BLaER1 treated with 17β-estradiol and CSF1 and Interleukin-3, amounts not matched to agents 10 nM and 100 nM (cell line): ENCODE results near the gene PXT1.

Source experiments
- H3K27ac ChIP-seq, 11 experiments: shearing (Covaris generic); formaldehyde crosslinking; 2 replicates each; pipeline ENCODE4 v1.8.1; 2022
- H3K27me3 ChIP-seq, 11 experiments: shearing (Covaris generic); formaldehyde crosslinking; 2 replicates each; pipeline ENCODE4 v1.8.1; 2022
- H3K36me3 ChIP-seq, 11 experiments: shearing (Covaris generic); formaldehyde crosslinking; 2 replicates each; pipeline ENCODE4 v1.8.1; 2022
- H3K4me1 ChIP-seq, 10 experiments: shearing (Covaris generic); formaldehyde crosslinking; 2 replicates each; pipeline ENCODE4 v1.8.1; 2022
- H3K4me2 ChIP-seq, 11 experiments: shearing (Covaris generic); formaldehyde crosslinking; 2 replicates each; pipeline ENCODE4 v1.8.1; 2022
- H3K4me3 ChIP-seq, 10 experiments: shearing (Covaris generic); formaldehyde crosslinking; 2 replicates each; pipeline ENCODE4 v1.8.1; 2022
- H3K9ac ChIP-seq, 11 experiments: shearing (Covaris generic); formaldehyde crosslinking; 2 replicates each; pipeline ENCODE4 v1.8.1; 2022
- H3K9me3 ChIP-seq, 11 experiments: shearing (Covaris generic); formaldehyde crosslinking; replicated peaks in 1 of 11; 2 replicates each; pipeline ENCODE4 v1.8.1; 2022
- H4K20me1 ChIP-seq, 11 experiments: shearing (Covaris generic); formaldehyde crosslinking; 2 replicates each; pipeline ENCODE4 v1.8.1; 2022
- Cebpa-rat ChIP-seq, 11 experiments: shearing (Covaris generic); IDR thresholded peaks; 2 replicates each; pipeline ENCODE4 v1.8.1; 2022

The PXT1 gene

GRCh38 chr6:36374194-36374593, 68.5 kb downstream of the PXT1 start:
- no peaks in the 10 kb centered on the region for H3K27me3 ChIP-seq
- H4K20me1 ChIP-seq, result no peaks in the 10 kb centered on the region
- H3K4me1 ChIP-seq, result peaks cover 0 to 15% (median 9%) of the 10 kb centered on the region in 10 experiments; a peak in 14 of 20 replicates
- no peak for TF ChIP-seq Cebpa-rat (IDR thresholded peaks at IDR 0.05)
- H3K9ac ChIP-seq, result no peak overlapping the region
- no peak overlapping the region for H3K4me3 ChIP-seq
- H3K36me3 ChIP-seq, result no peaks in the 10 kb centered on the region
- H3K27ac ChIP-seq, result no peak overlapping the region
- no peaks in the 10 kb centered on the region for H3K9me3 ChIP-seq
- H3K4me2 ChIP-seq, result no peak overlapping the region

GRCh38 chr6:36373368-36374019, 69.2 kb downstream of the PXT1 start:
- peaks cover 0 to 21% (median 12%) of the 10 kb centered on the region in 10 experiments; a peak in 14 of 20 replicates for H3K4me1 ChIP-seq
- no peak for TF ChIP-seq Cebpa-rat (IDR thresholded peaks at IDR 0.05)
- no peak overlapping the region for H3K9ac ChIP-seq
- H3K9me3 ChIP-seq, result no peaks in the 10 kb centered on the region
- no peak overlapping the region for H3K4me3 ChIP-seq
- H4K20me1 ChIP-seq, result no peaks in the 10 kb centered on the region
- no peak overlapping the region for H3K27ac ChIP-seq
- no peaks in the 10 kb centered on the region for H3K36me3 ChIP-seq
- H3K27me3 ChIP-seq, result no peaks in the 10 kb centered on the region
- H3K4me2 ChIP-seq, result no peak overlapping the region

DNA sequence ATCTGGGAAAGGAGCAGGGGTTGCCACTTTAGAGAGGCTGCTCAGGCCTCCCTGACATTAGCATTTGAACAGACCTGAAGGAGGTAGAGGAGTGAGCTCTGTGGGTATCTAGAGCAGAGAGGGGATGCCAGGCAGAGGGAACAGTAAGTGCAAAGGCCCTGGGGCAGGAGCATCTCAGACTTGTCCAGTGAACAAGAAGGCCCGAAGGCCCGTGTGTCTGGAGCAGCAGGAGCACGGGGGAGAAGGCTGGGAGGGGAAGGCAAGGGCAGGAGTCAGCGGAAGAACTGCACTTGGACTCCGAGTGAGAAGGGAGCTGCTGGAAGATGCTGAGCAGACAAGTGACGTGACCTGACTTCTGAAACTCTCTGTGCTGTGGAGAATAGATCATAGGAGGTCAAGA, 70.6 kb downstream of the PXT1 start:
- Histone ChIP-seq H3K4me3 (no peak overlapping the region), H3K27ac (no peak overlapping the region), H3K9me3 (no peaks in the 10 kb centered on the region), H4K20me1 (no peaks in the 10 kb centered on the region), H3K27me3 (no peaks in the 10 kb centered on the region), H3K36me3 (no peaks in the 10 kb centered on the region), H3K4me2 (no peak overlapping the region), H3K4me1 (peaks cover 6 to 30% (median 15%) of the 10 kb centered on the region in 10 experiments), H3K9ac (no peak overlapping the region)
- no peak for TF ChIP-seq Cebpa-rat (IDR thresholded peaks at IDR 0.05)

- no peak for TF ChIP-seq Cebpa-rat (IDR thresholded peaks at IDR 0.05)
- H3K9ac ChIP-seq, result no peak overlapping the region
- H3K9me3 ChIP-seq, result no peaks in the 10 kb centered on the region
- H4K20me1 ChIP-seq, result no peaks in the 10 kb centered on the region
- H3K4me3 ChIP-seq, result no peak overlapping the region
- H3K4me2 ChIP-seq, result no peak overlapping the region
- H3K36me3 ChIP-seq, result no peaks in the 10 kb centered on the region
- no peak overlapping the region for H3K27ac ChIP-seq
- H3K27me3 ChIP-seq, result no peaks in the 10 kb centered on the region
- peaks cover 11 to 33% (median 21%) of the 10 kb centered on the region in 10 experiments for H3K4me1 ChIP-seq
Observed at GRCh38 chr6:36371211-36371610, 71.4 kb downstream of the PXT1 start.

DNA sequence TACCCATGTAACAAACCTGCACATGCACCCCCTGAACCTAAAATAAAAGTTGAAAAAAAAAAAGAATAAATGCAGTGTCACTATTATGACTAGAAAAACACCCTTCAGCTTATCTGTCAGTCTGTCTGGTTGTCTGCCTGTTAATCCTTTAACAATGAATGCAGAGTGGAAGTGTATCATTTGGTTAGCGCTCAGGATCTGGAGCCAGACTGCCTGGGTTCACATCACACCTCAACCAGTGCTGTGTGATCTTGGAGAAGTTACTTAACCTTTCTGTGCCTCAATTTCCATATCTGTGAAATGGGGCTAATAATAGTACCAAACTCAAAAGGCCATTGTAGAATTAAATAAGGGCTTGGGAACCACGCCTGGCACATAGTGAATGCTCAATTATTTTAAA, 72.0 kb downstream of the PXT1 start:
- H3K4me3 ChIP-seq, result no peak overlapping the region
- H3K9me3 ChIP-seq, result no peaks in the 10 kb centered on the region
- H3K4me1 ChIP-seq, result peaks cover 11 to 31% (median 21%) of the 10 kb centered on the region in 10 experiments
- H3K27ac ChIP-seq, result no peak overlapping the region
- no peaks in the 10 kb centered on the region for H3K36me3 ChIP-seq
- no peaks in the 10 kb centered on the region for H4K20me1 ChIP-seq
- no peaks in the 10 kb centered on the region for H3K27me3 ChIP-seq
- no peak overlapping the region for H3K4me2 ChIP-seq
- H3K9ac ChIP-seq, result no peak overlapping the region
- TF ChIP-seq Cebpa-rat (IDR thresholded peaks at IDR 0.05), result no peak

DNA sequence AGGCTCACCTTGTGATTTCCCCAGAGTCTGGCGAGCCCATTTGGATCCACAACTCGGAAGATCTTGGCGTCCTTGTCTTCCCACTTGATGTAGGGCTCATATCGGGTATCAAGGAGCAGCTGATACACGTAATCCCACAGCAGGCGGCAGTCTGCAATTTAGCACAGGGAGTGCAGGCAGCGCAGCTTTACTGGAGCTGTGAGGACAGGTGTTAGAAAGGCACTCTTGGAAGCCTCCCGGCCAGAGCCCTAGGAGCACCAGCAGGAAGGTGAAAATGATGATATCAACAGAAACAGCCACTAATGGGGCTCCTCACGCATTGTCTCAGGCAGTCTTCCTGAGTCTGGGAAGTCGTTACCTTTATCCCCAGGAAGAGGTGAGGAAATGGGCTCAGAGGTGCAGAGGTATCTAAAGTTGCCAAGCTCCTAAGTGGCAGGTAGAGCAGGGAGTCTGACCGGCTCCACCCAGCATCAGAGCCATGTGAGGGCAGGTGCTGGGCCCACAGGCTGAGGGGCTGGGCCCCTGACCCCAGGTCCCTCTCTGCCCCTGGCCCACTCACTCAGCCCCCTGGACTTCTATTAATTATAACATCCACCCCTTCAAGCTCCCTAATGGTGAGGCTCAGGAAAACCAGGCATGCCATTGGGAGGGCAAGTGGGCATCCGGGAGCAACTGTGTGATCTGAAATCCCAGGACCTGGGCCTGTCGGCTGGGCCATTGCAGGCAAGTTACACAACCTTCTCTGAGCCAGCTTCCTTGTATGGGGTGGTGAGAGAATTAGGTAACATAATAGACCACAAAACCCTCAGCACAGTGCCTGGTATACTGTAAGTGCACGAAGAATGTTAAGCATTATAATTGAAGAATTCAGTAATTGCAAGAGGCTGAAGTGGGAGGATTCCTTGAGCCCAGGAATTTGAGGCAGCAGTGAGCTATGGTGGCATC, 73.5 kb downstream of the PXT1 start:
- Histone ChIP-seq H3K27me3 (no peaks in the 10 kb centered on the region), H3K27ac (peak overlapping the region in 5 of 11 experiments; percentile 21 to 53 (median 26); a peak in 9 of 22 replicates), H3K9me3 (no peaks in the 10 kb centered on the region), H3K36me3 (no peaks in the 10 kb centered on the region), H3K4me3 (no peak overlapping the region), H4K20me1 (no peaks in the 10 kb centered on the region), H3K9ac (peak overlapping the region in 3 of 11 experiments; percentile 1 to 19 (median 2); a peak in 2 of 22 replicates), H3K4me1 (peaks cover 10 to 35% (median 20%) of the 10 kb centered on the region in 10 experiments), H3K4me2 (peak overlapping the region in 8 of 11 experiments; percentile 17 to 61 (median 40); a peak in 14 of 22 replicates)
- TF ChIP-seq Cebpa-rat (IDR thresholded peaks at IDR 0.05), result peak in 3 of 11 experiments; percentile 18 to 38 (median 30); a peak in 2 of 22 replicates

GRCh38 chr6:36368421-36368820, 74.2 kb downstream of the PXT1 start:
- H3K4me1 ChIP-seq, result peaks cover 10 to 35% (median 20%) of the 10 kb centered on the region in 10 experiments
- no peaks in the 10 kb centered on the region for H4K20me1 ChIP-seq
- H3K4me2 ChIP-seq, result 0 out of 22 replicates have a peak overlapping the region, but pooled peaks of 1 of the 11 experiments have one; percentile 61
- no peak overlapping the region for H3K9ac ChIP-seq
- H3K27me3 ChIP-seq, result no peaks in the 10 kb centered on the region
- peaks cover 0 to 2% (median 0%) of the 10 kb centered on the region in 11 experiments; a peak in 6 of 22 replicates for H3K9me3 ChIP-seq
- no peak for TF ChIP-seq Cebpa-rat (IDR thresholded peaks at IDR 0.05)
- H3K36me3 ChIP-seq, result no peaks in the 10 kb centered on the region
- 0 out of 22 replicates have a peak overlapping the region, but pooled peaks of 1 of the 11 experiments have one; percentile 53 for H3K27ac ChIP-seq
- no peak overlapping the region for H3K4me3 ChIP-seq

- Histone ChIP-seq H4K20me1 (no peaks in the 10 kb centered on the region), H3K4me2 (peak overlapping the region in 7 of 11 experiments; percentile 34 to 62 (median 50); a peak in 13 of 22 replicates), H3K27ac (no peak overlapping the region), H3K9ac (no peak overlapping the region), H3K4me1 (peaks cover 10 to 42% (median 23%) of the 10 kb centered on the region in 10 experiments), H3K36me3 (no peaks in the 10 kb centered on the region), H3K27me3 (no peaks in the 10 kb centered on the region), H3K9me3 (peaks cover 0 to 9% (median 4%) of the 10 kb centered on the region in 11 experiments; a peak in 8 of 22 replicates), H3K4me3 (no peak overlapping the region)
- TF ChIP-seq Cebpa-rat (IDR thresholded peaks at IDR 0.05), result no peak
Observed at GRCh38 chr6:36367743-36368142, 74.9 kb downstream of the PXT1 start.
